ENCODE results near the gene SAMD11.

The SAMD11 gene

GRCh38 chr1:962381-963300 is 38.9 kb downstream of the SAMD11 start:
- in situ Hi-C loops (cut with MboI; ENCODE audit: low sequenced_read_pairs) = no loop called here

- in situ Hi-C loops (cut with MboI; ENCODE audit: low sequenced_read_pairs) = no loop called here
Measured at GRCh38 chr1:963301-963651, 39.6 kb downstream of the SAMD11 start.

DNA sequence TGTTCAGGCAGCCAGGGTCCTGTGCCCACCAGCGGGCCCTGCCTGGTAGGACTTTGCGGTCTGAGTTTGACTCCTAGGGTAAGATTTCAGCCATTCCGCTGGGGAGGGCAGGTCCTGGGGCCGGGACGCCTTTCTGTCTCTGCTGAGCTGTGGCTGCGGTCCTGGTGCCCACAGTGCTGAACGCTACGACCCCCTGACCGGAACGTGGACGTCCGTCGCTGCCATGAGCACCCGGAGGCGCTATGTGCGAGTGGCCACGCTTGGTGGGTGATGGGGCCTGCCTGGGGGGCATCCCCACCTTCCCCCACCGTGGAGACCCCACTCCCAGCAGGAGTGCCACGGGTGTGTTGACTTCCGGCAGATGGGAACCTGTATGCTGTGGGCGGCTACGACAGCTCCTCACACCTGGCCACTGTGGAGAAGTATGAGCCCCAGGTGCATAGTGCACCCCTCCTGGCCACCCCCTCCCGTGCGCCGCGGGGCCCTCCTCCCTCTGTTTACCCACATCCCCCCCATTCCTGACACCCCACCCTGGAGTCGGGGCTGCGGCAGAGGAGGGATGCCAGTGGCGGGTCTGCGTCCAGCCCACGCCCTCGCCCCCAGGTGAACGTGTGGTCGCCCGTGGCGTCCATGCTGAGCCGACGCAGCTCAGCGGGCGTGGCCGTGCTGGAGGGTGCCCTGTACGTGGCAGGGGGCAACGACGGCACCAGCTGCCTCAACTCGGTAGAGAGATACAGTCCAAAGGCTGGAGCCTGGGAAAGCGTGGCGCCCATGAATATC is 40.2 kb downstream of the SAMD11 start:
- in situ Hi-C loops (cut with MboI; ENCODE audit: low sequenced_read_pairs) = no loop called here

GRCh38 chr1:964691-965525 is 41.2 kb downstream of the SAMD11 start:
- in situ Hi-C loops (cut with MboI; ENCODE audit: low sequenced_read_pairs) = no loop called here

- in situ Hi-C loops (cut with MboI; ENCODE audit: low sequenced_read_pairs) = no loop called here
Measured at GRCh38 chr1:965526-966134, 41.9 kb downstream of the SAMD11 start.

- in situ Hi-C loops (cut with MboI; ENCODE audit: low sequenced_read_pairs) = no loop called here
Measured at GRCh38 chr1:966135-966703, 42.5 kb downstream of the SAMD11 start, which contains the start of gene PLEKHN1. Gene PLEKHN1, plus strand, starts transcription at chr1:966482. Its CDS starts 50 bp downstream, at chr1:966532.

GRCh38 chr1:966704-967300 is 43.1 kb downstream of the SAMD11 start:
- in situ Hi-C loops (cut with MboI; ENCODE audit: low sequenced_read_pairs) = no loop called here

GRCh38 chr1:967466-968343 is 44.0 kb downstream of the SAMD11 start:
- in situ Hi-C loops (cut with MboI; ENCODE audit: low sequenced_read_pairs) = no loop called here

DNA sequence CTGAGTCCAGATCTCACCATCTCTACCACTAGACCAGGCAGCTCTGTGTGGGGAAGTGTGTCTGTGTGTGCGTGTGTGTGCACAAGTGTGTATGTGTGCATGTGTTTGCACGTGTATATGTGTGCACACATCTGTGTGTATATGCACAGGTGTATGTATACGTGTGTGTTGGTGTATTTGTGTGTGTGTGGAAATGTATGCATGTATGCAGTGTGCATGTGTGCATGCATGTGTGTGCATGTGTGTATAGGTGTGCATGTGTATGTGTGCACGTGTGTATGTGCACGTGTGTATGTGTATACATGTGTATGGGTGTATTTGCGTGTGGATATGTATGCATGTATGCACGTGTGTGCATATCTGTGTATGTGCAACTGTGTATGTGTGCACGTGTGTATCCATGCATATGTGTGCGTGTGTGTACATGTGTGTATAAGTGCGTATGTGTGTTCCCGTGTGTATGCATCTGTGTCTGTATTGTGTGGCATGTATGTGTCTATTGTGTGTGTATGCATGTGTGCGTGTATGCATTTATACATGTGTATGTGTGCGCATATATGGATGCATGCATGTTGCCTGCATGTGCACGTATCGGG is 45.6 kb downstream of the SAMD11 start:
- in situ Hi-C loops (cut with MboI; ENCODE audit: low sequenced_read_pairs) = no loop called here

DNA sequence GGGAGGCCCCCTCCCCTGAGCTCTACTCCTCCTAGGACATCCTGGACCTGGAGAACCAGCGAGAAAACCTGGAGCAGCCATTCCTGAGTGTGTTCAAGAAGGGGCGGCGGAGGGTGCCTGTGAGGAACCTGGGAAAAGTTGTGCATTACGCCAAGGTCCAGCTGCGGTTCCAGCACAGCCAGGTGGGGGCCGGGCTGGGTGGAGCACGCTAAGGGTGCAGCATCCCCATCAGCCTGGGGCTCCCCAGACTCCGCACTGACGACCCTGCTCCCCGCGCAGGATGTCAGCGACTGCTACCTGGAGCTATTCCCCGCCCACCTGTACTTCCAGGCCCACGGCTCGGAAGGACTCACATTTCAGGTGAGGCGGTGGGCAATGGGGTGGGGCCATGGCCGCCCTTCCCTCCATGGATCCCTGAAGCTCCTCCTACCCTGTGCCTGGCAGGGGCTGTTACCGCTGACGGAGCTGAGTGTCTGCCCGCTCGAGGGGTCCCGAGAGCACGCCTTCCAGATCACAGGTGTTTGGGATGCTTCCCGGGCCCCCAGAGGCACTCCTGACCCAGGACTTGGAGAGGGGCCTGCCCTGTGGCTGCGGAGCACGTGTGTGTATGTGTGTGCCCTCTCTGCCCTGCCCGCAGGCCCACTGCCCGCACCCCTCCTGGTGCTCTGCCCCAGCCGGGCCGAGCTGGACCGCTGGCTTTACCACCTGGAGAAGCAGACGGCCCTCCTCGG is 46.7 kb downstream of the SAMD11 start:
- in situ Hi-C loops (cut with MboI; ENCODE audit: low sequenced_read_pairs) = no loop called here

DNA sequence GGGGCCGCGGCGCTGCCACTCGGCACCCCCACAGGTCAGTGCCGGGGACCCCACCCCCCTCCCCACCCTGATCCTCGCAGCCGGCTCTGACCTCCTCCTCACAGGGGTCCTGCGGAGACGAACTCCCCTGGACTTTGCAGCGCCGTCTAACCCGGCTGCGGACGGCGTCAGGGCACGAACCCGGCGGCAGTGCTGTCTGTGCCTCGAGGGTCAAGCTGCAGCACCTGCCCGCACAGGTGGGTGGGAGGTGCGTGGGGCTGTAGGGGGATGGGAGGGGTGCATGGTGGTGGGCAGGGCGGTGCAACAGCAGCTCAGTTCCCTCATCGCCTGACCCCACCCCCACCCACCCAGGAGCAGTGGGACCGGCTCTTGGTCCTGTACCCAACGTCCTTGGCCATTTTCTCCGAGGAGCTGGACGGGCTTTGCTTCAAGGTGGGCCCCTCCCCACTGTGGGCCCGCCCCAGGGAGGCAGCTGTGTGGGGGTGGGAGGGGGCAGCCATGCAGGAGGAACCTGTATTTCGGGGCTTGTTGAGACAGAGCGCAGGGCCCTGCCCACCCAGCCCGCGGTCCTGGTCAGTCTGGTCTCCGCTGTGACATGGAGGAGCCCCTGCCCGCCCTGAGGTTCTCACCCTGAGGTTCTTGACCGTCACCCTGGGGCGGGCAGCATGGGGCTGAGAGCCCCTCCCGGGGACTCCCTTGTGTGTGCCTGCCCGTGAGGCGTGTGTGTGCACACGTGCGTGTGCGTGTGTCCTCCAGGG is 47.4 kb downstream of the SAMD11 start:
- in situ Hi-C loops (cut with MboI; ENCODE audit: low sequenced_read_pairs) = no loop called here

DNA sequence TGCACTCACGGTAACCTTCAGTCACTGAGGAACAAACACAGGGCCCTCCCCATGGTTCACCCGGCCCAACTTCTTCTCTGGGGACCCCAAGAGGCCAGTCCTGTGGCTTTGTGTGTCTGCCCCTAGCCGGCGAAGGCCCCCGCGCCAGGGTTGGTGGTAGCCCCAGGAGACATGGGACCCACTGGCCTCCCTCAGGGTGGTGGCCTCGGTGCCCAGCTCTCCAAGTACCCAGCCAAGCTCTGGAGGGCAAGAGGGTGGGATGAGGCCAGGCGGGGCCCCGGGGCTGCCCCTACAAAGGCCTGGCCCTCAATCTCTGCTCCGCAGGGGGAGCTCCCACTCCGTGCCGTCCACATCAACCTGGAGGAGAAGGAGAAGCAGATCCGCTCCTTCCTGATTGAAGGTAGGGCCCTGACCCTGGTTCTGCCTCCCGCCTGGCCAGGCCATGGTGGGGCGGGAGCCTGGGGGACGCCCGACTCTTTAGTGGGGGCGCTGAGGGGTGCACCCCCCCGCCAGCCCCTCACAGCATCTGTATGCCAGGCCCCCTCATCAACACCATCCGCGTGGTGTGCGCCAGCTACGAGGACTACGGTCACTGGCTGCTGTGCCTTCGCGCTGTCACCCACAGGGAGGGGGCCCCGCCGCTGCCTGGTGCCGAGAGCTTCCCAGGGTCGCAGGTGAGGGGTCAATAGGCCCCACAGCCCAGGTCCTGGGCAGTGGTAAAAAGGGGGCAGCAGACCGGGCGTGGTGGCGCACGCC is 48.2 kb downstream of the SAMD11 start:
- in situ Hi-C loops (cut with MboI; ENCODE audit: low sequenced_read_pairs) = no loop called here

GRCh38 chr1:972726-973458 is 49.2 kb downstream of the SAMD11 start:
- in situ Hi-C loops (cut with MboI; ENCODE audit: low sequenced_read_pairs) = no loop called here

- in situ Hi-C loops (cut with MboI; ENCODE audit: low sequenced_read_pairs) = no loop called here
Measured at GRCh38 chr1:973459-974292, 50.0 kb downstream of the SAMD11 start.

- in situ Hi-C loops (cut with MboI; ENCODE audit: low sequenced_read_pairs) = no loop called here
Measured at GRCh38 chr1:974293-974640, 50.5 kb downstream of the SAMD11 start.
